Measurements from ENCODE around the gene GATAD2B. TPM values are rescaled to one million over a fixed set of nuclear protein-coding genes. Genes with fewer than 3 reads are reported as not detected.
A peak's percentile ranks its signal among the peaks of the same experiment; 100 is the strongest.

Gene GATAD2B
- total RNA-seq, 1 experiment from 2014 or later: 46.9 TPM

DNA sequence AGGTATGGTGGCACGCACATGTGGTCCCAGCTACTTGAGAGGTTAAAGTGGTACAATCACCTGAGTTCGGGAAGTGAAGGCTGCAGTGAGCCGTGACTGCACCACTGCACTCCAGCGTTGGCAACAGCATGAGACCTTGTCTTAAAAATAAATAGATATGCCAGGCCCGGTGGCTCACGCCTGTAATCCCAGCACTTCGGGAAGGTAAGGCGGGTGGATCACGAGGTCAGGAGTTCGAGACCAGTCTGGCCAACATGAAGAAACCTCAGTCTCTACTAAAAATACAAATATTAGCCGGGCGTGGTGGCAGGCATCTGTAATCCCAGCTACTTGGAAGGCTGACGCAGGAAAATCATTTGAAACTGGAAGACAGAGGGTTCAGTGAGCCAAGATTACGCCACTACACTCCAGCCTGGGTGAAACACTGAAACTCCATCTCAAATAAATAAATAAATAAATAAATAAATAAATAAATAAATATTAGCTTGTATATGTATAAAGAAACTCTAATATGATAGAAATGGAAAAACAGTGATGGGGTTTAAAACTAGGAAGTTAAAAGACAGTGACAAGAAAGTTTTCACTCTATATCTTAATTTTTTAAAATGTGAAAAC is 18.8 kb downstream of the GATAD2B start (continued):
- TF ChIP-seq, protein P1, sequence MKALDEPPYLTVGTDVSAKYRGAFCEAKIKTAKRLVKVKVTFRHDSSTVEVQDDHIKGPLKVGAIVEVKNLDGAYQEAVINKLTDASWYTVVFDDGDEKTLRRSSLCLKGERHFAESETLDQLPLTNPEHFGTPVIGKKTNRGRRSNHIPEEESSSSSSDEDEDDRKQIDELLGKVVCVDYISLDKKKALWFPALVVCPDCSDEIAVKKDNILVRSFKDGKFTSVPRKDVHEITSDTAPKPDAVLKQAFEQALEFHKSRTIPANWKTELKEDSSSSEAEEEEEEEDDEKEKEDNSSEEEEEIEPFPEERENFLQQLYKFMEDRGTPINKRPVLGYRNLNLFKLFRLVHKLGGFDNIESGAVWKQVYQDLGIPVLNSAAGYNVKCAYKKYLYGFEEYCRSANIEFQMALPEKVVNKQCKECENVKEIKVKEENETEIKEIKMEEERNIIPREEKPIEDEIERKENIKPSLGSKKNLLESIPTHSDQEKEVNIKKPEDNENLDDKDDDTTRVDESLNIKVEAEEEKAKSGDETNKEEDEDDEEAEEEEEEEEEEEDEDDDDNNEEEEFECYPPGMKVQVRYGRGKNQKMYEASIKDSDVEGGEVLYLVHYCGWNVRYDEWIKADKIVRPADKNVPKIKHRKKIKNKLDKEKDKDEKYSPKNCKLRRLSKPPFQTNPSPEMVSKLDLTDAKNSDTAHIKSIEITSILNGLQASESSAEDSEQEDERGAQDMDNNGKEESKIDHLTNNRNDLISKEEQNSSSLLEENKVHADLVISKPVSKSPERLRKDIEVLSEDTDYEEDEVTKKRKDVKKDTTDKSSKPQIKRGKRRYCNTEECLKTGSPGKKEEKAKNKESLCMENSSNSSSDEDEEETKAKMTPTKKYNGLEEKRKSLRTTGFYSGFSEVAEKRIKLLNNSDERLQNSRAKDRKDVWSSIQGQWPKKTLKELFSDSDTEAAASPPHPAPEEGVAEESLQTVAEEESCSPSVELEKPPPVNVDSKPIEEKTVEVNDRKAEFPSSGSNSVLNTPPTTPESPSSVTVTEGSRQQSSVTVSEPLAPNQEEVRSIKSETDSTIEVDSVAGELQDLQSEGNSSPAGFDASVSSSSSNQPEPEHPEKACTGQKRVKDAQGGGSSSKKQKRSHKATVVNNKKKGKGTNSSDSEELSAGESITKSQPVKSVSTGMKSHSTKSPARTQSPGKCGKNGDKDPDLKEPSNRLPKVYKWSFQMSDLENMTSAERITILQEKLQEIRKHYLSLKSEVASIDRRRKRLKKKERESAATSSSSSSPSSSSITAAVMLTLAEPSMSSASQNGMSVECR (CRISPR knock-in tag; IDR thresholded peaks at IDR 0.05; ENCODE audit: borderline replicate concordance): no peak
- no peak for TF ChIP-seq KAT7 (CRISPR knock-in tag; IDR thresholded peaks at IDR 0.05; ENCODE audit: borderline replicate concordance)
- TF ChIP-seq RELA (CRISPR knock-in tag; IDR thresholded peaks at IDR 0.05; ENCODE audit: borderline replicate concordance): no peak
- TF ChIP-seq, protein P2, sequence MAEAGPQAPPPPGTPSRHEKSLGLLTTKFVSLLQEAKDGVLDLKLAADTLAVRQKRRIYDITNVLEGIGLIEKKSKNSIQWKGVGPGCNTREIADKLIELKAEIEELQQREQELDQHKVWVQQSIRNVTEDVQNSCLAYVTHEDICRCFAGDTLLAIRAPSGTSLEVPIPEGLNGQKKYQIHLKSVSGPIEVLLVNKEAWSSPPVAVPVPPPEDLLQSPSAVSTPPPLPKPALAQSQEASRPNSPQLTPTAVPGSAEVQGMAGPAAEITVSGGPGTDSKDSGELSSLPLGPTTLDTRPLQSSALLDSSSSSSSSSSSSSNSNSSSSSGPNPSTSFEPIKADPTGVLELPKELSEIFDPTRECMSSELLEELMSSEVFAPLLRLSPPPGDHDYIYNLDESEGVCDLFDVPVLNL (CRISPR knock-in tag; IDR thresholded peaks at IDR 0.05; ENCODE audit: borderline replicate concordance, low read depth): no peak
- no peak for TF ChIP-seq TCF7 (CRISPR knock-in tag; IDR thresholded peaks at IDR 0.05; ENCODE audit: low read depth)
- TF ChIP-seq TEAD1 (CRISPR knock-in tag; IDR thresholded peaks at IDR 0.05): no peak

DNA sequence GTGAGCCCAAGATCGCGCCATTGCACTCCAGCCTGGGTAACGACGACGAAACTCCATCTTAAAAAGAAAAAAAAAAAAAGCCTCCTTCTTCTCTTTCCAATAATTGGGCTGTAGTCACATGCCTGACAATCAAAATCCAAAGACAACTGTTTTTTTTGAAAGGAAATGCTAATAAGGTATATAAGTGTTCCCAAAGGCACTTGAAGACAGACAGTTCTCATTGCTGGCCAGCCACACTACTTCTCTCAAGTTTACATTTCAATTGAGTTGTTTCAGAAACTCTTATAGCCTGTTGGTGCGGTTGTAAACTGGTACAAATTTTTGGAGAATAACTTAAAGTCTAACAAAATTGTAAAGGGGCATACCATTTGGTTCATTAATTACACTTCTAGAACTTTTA is 23.3 kb downstream of the GATAD2B start:
- ATAC-seq (no peak), DNase-seq (ENCODE audit: low spot score) (no peak)
- POLR2A ChIA-PET: no interaction called here
- Mint-ChIP-seq H3K4me1 (peaks cover 4% of the 10 kb centered on the region), H3K9me3 (no peaks in the 10 kb centered on the region), H3K27ac (peak overlapping the region; percentile 97), H3K27me3 (ENCODE audit: low read depth) (no peaks in the 10 kb centered on the region), H3K4me3 (no peak overlapping the region), H3K36me3 (peaks cover 17% of the 10 kb centered on the region)
- CTCF ChIA-PET: interaction anchor here (0.7 kb wide), 1 partner anchor 47 kb away, joined by 3 read pairs; the partner anchor contains the start of gene DENND4B
- no peak for TF ChIP-seq SMAD4 (CRISPR knock-in tag; IDR thresholded peaks at IDR 0.05)
- no peak for TF ChIP-seq EMX1 (CRISPR knock-in tag; IDR thresholded peaks at IDR 0.05)
- TF ChIP-seq, protein P3, sequence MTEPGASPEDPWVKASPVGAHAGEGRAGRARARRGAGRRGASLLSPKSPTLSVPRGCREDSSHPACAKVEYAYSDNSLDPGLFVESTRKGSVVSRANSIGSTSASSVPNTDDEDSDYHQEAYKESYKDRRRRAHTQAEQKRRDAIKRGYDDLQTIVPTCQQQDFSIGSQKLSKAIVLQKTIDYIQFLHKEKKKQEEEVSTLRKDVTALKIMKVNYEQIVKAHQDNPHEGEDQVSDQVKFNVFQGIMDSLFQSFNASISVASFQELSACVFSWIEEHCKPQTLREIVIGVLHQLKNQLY (CRISPR knock-in tag; IDR thresholded peaks at IDR 0.05): no peak
- TF ChIP-seq, protein P2 (CRISPR knock-in tag; IDR thresholded peaks at IDR 0.05; ENCODE audit: borderline replicate concordance, low read depth): no peak
- TF ChIP-seq, protein P4, sequence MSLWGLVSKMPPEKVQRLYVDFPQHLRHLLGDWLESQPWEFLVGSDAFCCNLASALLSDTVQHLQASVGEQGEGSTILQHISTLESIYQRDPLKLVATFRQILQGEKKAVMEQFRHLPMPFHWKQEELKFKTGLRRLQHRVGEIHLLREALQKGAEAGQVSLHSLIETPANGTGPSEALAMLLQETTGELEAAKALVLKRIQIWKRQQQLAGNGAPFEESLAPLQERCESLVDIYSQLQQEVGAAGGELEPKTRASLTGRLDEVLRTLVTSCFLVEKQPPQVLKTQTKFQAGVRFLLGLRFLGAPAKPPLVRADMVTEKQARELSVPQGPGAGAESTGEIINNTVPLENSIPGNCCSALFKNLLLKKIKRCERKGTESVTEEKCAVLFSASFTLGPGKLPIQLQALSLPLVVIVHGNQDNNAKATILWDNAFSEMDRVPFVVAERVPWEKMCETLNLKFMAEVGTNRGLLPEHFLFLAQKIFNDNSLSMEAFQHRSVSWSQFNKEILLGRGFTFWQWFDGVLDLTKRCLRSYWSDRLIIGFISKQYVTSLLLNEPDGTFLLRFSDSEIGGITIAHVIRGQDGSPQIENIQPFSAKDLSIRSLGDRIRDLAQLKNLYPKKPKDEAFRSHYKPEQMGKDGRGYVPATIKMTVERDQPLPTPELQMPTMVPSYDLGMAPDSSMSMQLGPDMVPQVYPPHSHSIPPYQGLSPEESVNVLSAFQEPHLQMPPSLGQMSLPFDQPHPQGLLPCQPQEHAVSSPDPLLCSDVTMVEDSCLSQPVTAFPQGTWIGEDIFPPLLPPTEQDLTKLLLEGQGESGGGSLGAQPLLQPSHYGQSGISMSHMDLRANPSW (CRISPR knock-in tag; conservative IDR thresholded peaks at IDR 0.05; ENCODE audit: low read depth): no peak
- TF ChIP-seq ESRRA (CRISPR knock-in tag; IDR thresholded peaks at IDR 0.05; ENCODE audit: borderline replicate concordance): no peak
- no peak for TF ChIP-seq GRHL2 (CRISPR knock-in tag; IDR thresholded peaks at IDR 0.05; ENCODE audit: insufficient replicate concordance, severe bottlenecking)
- TF ChIP-seq JUN (CRISPR knock-in tag; IDR thresholded peaks at IDR 0.05): no peak
- no peak for TF ChIP-seq NR3C1 (CRISPR knock-in tag; conservative IDR thresholded peaks at IDR 0.05; ENCODE audit: low read depth)
- TF ChIP-seq, protein P5, sequence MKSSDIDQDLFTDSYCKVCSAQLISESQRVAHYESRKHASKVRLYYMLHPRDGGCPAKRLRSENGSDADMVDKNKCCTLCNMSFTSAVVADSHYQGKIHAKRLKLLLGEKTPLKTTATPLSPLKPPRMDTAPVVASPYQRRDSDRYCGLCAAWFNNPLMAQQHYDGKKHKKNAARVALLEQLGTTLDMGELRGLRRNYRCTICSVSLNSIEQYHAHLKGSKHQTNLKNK (CRISPR knock-in tag; IDR thresholded peaks at IDR 0.05): no peak
- TF ChIP-seq, protein P6, sequence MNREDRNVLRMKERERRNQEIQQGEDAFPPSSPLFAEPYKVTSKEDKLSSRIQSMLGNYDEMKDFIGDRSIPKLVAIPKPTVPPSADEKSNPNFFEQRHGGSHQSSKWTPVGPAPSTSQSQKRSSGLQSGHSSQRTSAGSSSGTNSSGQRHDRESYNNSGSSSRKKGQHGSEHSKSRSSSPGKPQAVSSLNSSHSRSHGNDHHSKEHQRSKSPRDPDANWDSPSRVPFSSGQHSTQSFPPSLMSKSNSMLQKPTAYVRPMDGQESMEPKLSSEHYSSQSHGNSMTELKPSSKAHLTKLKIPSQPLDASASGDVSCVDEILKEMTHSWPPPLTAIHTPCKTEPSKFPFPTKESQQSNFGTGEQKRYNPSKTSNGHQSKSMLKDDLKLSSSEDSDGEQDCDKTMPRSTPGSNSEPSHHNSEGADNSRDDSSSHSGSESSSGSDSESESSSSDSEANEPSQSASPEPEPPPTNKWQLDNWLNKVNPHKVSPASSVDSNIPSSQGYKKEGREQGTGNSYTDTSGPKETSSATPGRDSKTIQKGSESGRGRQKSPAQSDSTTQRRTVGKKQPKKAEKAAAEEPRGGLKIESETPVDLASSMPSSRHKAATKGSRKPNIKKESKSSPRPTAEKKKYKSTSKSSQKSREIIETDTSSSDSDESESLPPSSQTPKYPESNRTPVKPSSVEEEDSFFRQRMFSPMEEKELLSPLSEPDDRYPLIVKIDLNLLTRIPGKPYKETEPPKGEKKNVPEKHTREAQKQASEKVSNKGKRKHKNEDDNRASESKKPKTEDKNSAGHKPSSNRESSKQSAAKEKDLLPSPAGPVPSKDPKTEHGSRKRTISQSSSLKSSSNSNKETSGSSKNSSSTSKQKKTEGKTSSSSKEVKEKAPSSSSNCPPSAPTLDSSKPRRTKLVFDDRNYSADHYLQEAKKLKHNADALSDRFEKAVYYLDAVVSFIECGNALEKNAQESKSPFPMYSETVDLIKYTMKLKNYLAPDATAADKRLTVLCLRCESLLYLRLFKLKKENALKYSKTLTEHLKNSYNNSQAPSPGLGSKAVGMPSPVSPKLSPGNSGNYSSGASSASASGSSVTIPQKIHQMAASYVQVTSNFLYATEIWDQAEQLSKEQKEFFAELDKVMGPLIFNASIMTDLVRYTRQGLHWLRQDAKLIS (CRISPR knock-in tag; IDR thresholded peaks at IDR 0.05; ENCODE audit: borderline replicate concordance): no peak
- TF ChIP-seq ZNF317 (CRISPR knock-in tag; IDR thresholded peaks at IDR 0.05; ENCODE audit: borderline replicate concordance, low read depth): no peak
- TF ChIP-seq ZNF396 (CRISPR knock-in tag; IDR thresholded peaks at IDR 0.05; ENCODE audit: borderline replicate concordance): no peak
- no peak for TF ChIP-seq MYBL2 (CRISPR knock-in tag; IDR thresholded peaks at IDR 0.05)
- TF ChIP-seq FOXP1 (CRISPR knock-in tag; IDR thresholded peaks at IDR 0.05; ENCODE audit: borderline replicate concordance): no peak

Measured in WTC11 (cell line).